NCI-H69 (cell line): ENCODE results near the gene OTUD7B.
"Not testable (repeated sequence)": the region's sequence is repeated elsewhere in the genome, so short reads cannot be mapped to it uniquely, and the experiment has no call there.

Experiments used
- DNase-seq: peaks from one replicate; lab custom pipeline; 2025; lab: John Stamatoyannopoulos, UW

The OTUD7B gene

GRCh38 chr1:150002217-150002616 is 8.3 kb downstream of the OTUD7B start:
- DNase-seq, result no peak

GRCh38 chr1:150001415-150001814 is 9.1 kb downstream of the OTUD7B start:
- DNase-seq, result no peak

GRCh38 chr1:149997585-149998262 is 12.8 kb downstream of the OTUD7B start:
- no peak for DNase-seq

GRCh38 chr1:149995927-149996326 is 14.6 kb downstream of the OTUD7B start:
- DNase-seq, result no peak

- DNase-seq, result no peak
Measured at GRCh38 chr1:149993764-149994163, 16.8 kb downstream of the OTUD7B start.

GRCh38 chr1:149993181-149993580 is 17.3 kb downstream of the OTUD7B start:
- DNase-seq, result no peak

- no peak for DNase-seq
Measured at GRCh38 chr1:149987297-149987595, 23.3 kb downstream of the OTUD7B start.

- no peak for DNase-seq
Measured at GRCh38 chr1:149986486-149987296, 23.8 kb downstream of the OTUD7B start.

GRCh38 chr1:149979972-149980540 is 30.5 kb downstream of the OTUD7B start:
- DNase-seq, result no peak

GRCh38 chr1:149979245-149979971 is 31.1 kb downstream of the OTUD7B start:
- no peak for DNase-seq

- no peak for DNase-seq
Measured at GRCh38 chr1:149978547-149979023, 31.9 kb downstream of the OTUD7B start.

GRCh38 chr1:149977345-149977744 is 33.2 kb downstream of the OTUD7B start:
- peak; percentile 42 for DNase-seq

- no peak for DNase-seq
Measured at GRCh38 chr1:149972547-149972946, 38.0 kb downstream of the OTUD7B start.

GRCh38 chr1:149967646-149968045 is 42.9 kb downstream of the OTUD7B start:
- no peak for DNase-seq

GRCh38 chr1:149967041-149967440 is 43.5 kb downstream of the OTUD7B start:
- no peak for DNase-seq

GRCh38 chr1:149966405-149966804 is 44.1 kb downstream of the OTUD7B start:
- no peak for DNase-seq

GRCh38 chr1:149965440-149965839 is 45.1 kb downstream of the OTUD7B start:
- no peak for DNase-seq

- no peak for DNase-seq
Measured at GRCh38 chr1:149963358-149963757, 47.2 kb downstream of the OTUD7B start.

GRCh38 chr1:149962736-149963135 is 47.8 kb downstream of the OTUD7B start:
- no peak for DNase-seq

- peak; percentile 73 for DNase-seq
Measured at GRCh38 chr1:149962039-149962647, 48.4 kb downstream of the OTUD7B start.

GRCh38 chr1:149957548-149957947 is 53.0 kb downstream of the OTUD7B start:
- DNase-seq, result not testable (repeated sequence)

GRCh38 chr1:149949911-149950310 is 60.6 kb downstream of the OTUD7B start:
- no peak for DNase-seq
